Measurements from ENCODE around the gene KRTAP5-3. TPM values are rescaled to one million over a fixed set of nuclear protein-coding genes. Genes with fewer than 3 reads are reported as not detected.

The KRTAP5-3 gene
- total and polyA plus RNA-seq, 2 of the 13 experiments (the other 11 are each of a cell fraction or from before 2014, with no cell fraction given) = not detected

- TF ChIP-seq PRDM10 (CRISPR knock-in tag; IDR thresholded peaks at IDR 0.05; ENCODE audit: low read depth) (no peak), TP53 (CRISPR knock-in tag; conservative IDR thresholded peaks at IDR 0.05) (no peak), THAP9 (CRISPR knock-in tag; IDR thresholded peaks at IDR 0.05; ENCODE audit: borderline replicate concordance) (no peak), CREB3 (CRISPR knock-in tag; IDR thresholded peaks at IDR 0.05) (no peak), ZNF350 (CRISPR knock-in tag; IDR thresholded peaks at IDR 0.05; ENCODE audit: borderline replicate concordance, low read depth) (no peak), SNAPC4 (CRISPR knock-in tag; IDR thresholded peaks at IDR 0.05) (no peak), ZNF362 (CRISPR knock-in tag; IDR thresholded peaks at IDR 0.05; ENCODE audit: borderline replicate concordance) (no peak), ZBTB4 (CRISPR knock-in tag; IDR thresholded peaks at IDR 0.05; ENCODE audit: borderline replicate concordance) (no peak), ZNF768 (CRISPR knock-in tag; IDR thresholded peaks at IDR 0.05) (no peak)
These were observed 34.4 kb downstream of the KRTAP5-3 start (continued) for GRCh38 chr11:1573903-1574237.
